ENCODE data around the gene TTPAL. TPM values are rescaled to one million over a fixed set of nuclear protein-coding genes. Genes with fewer than 3 reads are reported as not detected.

TTPAL gene
- total and polyA plus RNA-seq, 9 of the 15 experiments (the other 6 are each of a cell fraction or from before 2014, with no cell fraction given) = 1.1 to 7.0 (median 2.6) TPM

DNA sequence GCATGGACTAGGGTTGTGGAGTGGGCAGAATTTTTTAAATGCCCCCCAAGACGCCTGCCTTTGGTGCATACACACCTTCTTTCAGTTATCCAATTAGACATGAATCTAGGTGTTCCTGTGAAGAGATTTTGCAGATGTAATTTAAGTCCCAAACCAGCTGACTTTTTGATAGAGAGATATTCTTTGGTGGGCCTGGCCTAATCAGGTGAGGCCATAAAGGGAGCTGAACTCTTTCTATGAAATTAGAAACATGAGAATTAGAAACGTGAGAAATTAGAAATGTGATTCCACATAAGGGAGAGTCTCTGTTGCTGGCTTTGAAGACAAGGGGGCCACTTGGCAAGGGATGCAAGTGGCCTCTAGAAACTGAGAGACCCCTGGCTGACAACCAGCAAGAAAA is 36.4 kb upstream of the TTPAL start:
- no peak overlapping the region for H3K27ac ChIP-seq (ENCODE audit: extremely low read depth, low read depth, low read length)
- FAIRE-seq = no peak
- WGBS (ENCODE audit: insufficient coverage, low coverage, missing lambda C conversion rate) = 0% methylated on average over 2 of the region's 2 CpGs
- 0 out of 2 replicates have a peak, but pooled peaks cover 3% of the 10 kb centered on the region for H4K20me1 ChIP-seq (replicated peaks; ENCODE audit: control insufficient read depth, insufficient read depth, low read length)
- H3K4me3 ChIP-seq = no peak overlapping the region
- peaks cover 12 to 33% of the 10 kb centered on the region in 2 experiments for H3K27me3 ChIP-seq (ENCODE audit: control insufficient read depth in 2 of 2, insufficient read depth in 2 of 2, low read length in 2 of 2)
- H3K36me3 ChIP-seq (ENCODE audit: control insufficient read depth, insufficient read depth, low read length) = no peaks in the 10 kb centered on the region
- no TSS peak for BruUV-seq (replicated peaks)
- ChIA-PET CTCF (ENCODE audit: low intra/inter-chr PET ratio) (no interaction called here), POLR2A (interaction anchor here (1.1 kb wide), 1 partner anchor 228 kb away, joined by 3 read pairs; no protein-coding TSS in a partner anchor)
- H3K9ac ChIP-seq (ENCODE audit: insufficient read depth in 1 of 2, low read depth in 2 of 2, low read length in 2 of 2) = no peak overlapping the region
- H3K79me2 ChIP-seq (ENCODE audit: control insufficient read depth, insufficient read depth, low read length) = no peaks in the 10 kb centered on the region
- intact Hi-C loops (cut with micrococcal nuclease) (no loop called here), in situ Hi-C loops (cut with MboI) (no loop called here)
- H2AFZ ChIP-seq (ENCODE audit: low read depth, low read length) = no peak overlapping the region
- no peaks in the 10 kb centered on the region for H3K9me3 ChIP-seq (replicated peaks; ENCODE audit: control insufficient read depth, insufficient read depth, low read depth, low read length)
- H3K9me1 ChIP-seq (ENCODE audit: control insufficient read depth, insufficient read depth, low read length) = no peaks in the 10 kb centered on the region
- no peak overlapping the region for H3K4me2 ChIP-seq (ENCODE audit: insufficient read depth, low read length)
- H3K4me1 ChIP-seq (replicated peaks in 1 of 2; ENCODE audit: control insufficient read depth in 2 of 2, insufficient read depth in 2 of 2, low read length in 2 of 2) = no peaks in the 10 kb centered on the region; a peak in 1 of 5 replicates
- DNase-seq (ENCODE audit: extremely low read depth in 1 of 4, low spot score in 3 of 4) = no peak
- no peak for ATAC-seq
- TF ChIP-seq RBM25 (IDR thresholded peaks at IDR 0.05; ENCODE audit: low read depth, low read length, severe bottlenecking) = peak; percentile 49
- peak; percentile 99 for TF ChIP-seq ZNF134 (CRISPR knock-in tag; conservative IDR thresholded peaks at IDR 0.05)
- TF ChIP-seq SRSF7 (optimal IDR thresholded peaks at IDR 0.05; ENCODE audit: low read depth, low read length) = no peak

DNA sequence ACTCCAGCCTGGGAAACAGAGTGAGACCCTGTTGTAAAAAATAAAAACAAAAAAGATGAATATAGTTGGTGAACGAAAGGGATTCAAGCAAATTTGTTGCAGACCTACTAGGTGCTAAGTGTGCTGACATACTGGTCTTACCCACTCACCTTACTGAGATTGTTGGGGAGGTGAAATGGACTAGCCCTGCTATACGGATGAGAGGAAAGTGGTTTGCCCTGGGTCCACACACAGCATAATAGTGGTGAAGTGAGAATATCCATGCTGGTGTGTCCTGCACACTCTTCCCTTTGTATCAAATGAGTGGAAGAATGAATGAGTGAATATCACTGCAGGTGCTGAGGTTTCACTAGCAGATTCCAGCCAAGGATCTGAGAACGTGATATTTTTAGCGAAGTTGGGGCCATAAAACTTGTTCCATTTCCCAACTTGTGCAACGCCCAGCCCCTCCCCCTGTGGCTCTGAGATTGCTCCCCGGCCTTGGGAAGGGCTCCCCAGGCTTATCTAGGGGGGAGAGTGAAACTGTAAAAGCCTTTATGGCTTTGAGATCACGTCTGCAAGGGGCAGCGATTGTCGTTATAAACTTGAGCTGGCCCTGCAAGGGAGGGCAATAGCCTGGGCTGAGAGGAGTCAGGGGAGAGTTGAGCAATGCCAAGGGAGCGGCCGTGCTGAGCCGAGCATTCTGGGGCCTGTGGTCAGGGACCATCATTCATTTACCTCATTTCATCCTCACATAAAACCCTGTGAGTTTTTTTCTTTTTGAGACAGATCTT is 33.2 kb upstream of the TTPAL start:
- H3K36me3 ChIP-seq (ENCODE audit: control insufficient read depth, insufficient read depth, low read length) = no peaks in the 10 kb centered on the region
- ChIA-PET POLR2A (no interaction called here), CTCF (ENCODE audit: low intra/inter-chr PET ratio) (no interaction called here)
- no peaks in the 10 kb centered on the region for H3K79me2 ChIP-seq (ENCODE audit: control insufficient read depth, insufficient read depth, low read length)
- no TSS peak for BruUV-seq (replicated peaks)
- no peaks in the 10 kb centered on the region for H3K9me3 ChIP-seq (replicated peaks; ENCODE audit: control insufficient read depth, insufficient read depth, low read depth, low read length)
- no peaks in the 10 kb centered on the region for H3K9me1 ChIP-seq (ENCODE audit: control insufficient read depth, insufficient read depth, low read length)
- no peaks in the 10 kb centered on the region for H4K20me1 ChIP-seq (replicated peaks; ENCODE audit: control insufficient read depth, insufficient read depth, low read length)
- no peak for DNase-seq (ENCODE audit: extremely low read depth in 1 of 4, low spot score in 3 of 4)
- in situ Hi-C loops (cut with MboI) = no loop called here
- no peak for ATAC-seq
- H3K4me1 ChIP-seq (replicated peaks in 1 of 2; ENCODE audit: control insufficient read depth in 2 of 2, insufficient read depth in 2 of 2, low read length in 2 of 2) = no peaks in the 10 kb centered on the region; a peak in 1 of 5 replicates
- H3K4me2 ChIP-seq (ENCODE audit: insufficient read depth, low read length) = no peak overlapping the region
- peak overlapping the region in 1 of 2 experiments; percentile 20; a peak in 1 of 4 replicates for H3K9ac ChIP-seq (ENCODE audit: insufficient read depth in 1 of 2, low read depth in 2 of 2, low read length in 2 of 2)
- intact Hi-C loops (cut with micrococcal nuclease) = no loop called here
- H3K27ac ChIP-seq (ENCODE audit: extremely low read depth, low read depth, low read length) = no peak overlapping the region
- H2AFZ ChIP-seq (ENCODE audit: low read depth, low read length) = no peak overlapping the region
- peak; percentile 68 for TF ChIP-seq CEBPB (tag; IDR thresholded peaks at IDR 0.05)
- TF ChIP-seq ZNF146 (CRISPR knock-in tag; IDR thresholded peaks at IDR 0.05; ENCODE audit: unreplicated experiment) = no peak
- peak; percentile 63; the same call in 1 of the 2 replicates for TF ChIP-seq ZKSCAN1 (IDR thresholded peaks at IDR 0.05; ENCODE audit: low read depth, low read length)
- no peak for TF ChIP-seq CEBPG (CRISPR knock-in tag; IDR thresholded peaks at IDR 0.05)
- TF ChIP-seq CEBPG (tag; conservative IDR thresholded peaks at IDR 0.05 in 1 of 2, IDR thresholded peaks at IDR 0.05 in 1 of 2) = peak; percentile 40 to 90; a peak in 2 of 4 replicates
- H3K4me3 ChIP-seq = no peak overlapping the region
- FAIRE-seq = no peak
- peaks cover 2 to 18% of the 10 kb centered on the region in 2 experiments; a peak in 3 of 5 replicates for H3K27me3 ChIP-seq (ENCODE audit: control insufficient read depth in 2 of 2, insufficient read depth in 2 of 2, low read length in 2 of 2)
- WGBS (ENCODE audit: insufficient coverage, low coverage, missing lambda C conversion rate) = 2% methylated on average over 12 of the region's 12 CpGs

Measured in K562 (cell line).